GM23248 (cell line): ENCODE results near the gene VHLL. TPM values are rescaled to one million over a fixed set of nuclear protein-coding genes. Genes with fewer than 3 reads are reported as not detected.

ENCODE experiments used
- DNase-seq: peaks from one replicate; pipeline ENCODE4 v3.0.0-alpha.2; 2015
- H2AFZ ChIP-seq: fragments of 200-600 bp; sonication (generic); 2 replicates; pipeline ENCODE4 v1.6.1; 2016; ENCODE audit warnings: antibody characterized with exemption
- H3F3A ChIP-seq: fragments of 200-600 bp; sonication (generic); 2 replicates; pipeline ENCODE4 v1.6.1; 2016; ENCODE audit warnings: mild to moderate bottlenecking, antibody characterized with exemption, mixed run types; ENCODE audit not compliant: insufficient read depth
- H3K27ac ChIP-seq: fragments of 200-600 bp; sonication (generic); 2 replicates; pipeline ENCODE4 v1.5.1; 2016; ENCODE audit warnings: mild to moderate bottlenecking
- H3K27me3 ChIP-seq: fragments of 200-600 bp; sonication (generic); replicated peaks from 2 replicates; pipeline ENCODE4 v1.6.1; 2016; ENCODE audit warnings: mild to moderate bottlenecking; ENCODE audit not compliant: insufficient read depth
- H3K36me3 ChIP-seq: fragments of 200-600 bp; sonication (generic); 2 replicates; pipeline ENCODE4 v1.6.1; 2016; ENCODE audit warnings: low read depth, mild to moderate bottlenecking
- H3K4me1 ChIP-seq: fragments of 200-600 bp; sonication (generic); 2 replicates; pipeline ENCODE4 v1.6.1; 2016; ENCODE audit warnings: mild to moderate bottlenecking; ENCODE audit not compliant: insufficient read depth
- H3K4me2 ChIP-seq: fragments of 200-600 bp; sonication (generic); one replicate; pipeline ENCODE4 v1.6.1; 2016; ENCODE audit warnings: mild to moderate bottlenecking; ENCODE audit not compliant: unreplicated experiment
- H3K4me3 ChIP-seq: fragments of 200-600 bp; sonication (generic); 2 replicates; pipeline ENCODE4 v1.5.1; 2016; ENCODE audit warnings: mild to moderate bottlenecking
- H3K79me2 ChIP-seq: fragments of 200-600 bp; sonication (generic); 2 replicates; pipeline ENCODE4 v1.6.1; 2016; ENCODE audit warnings: mild to moderate bottlenecking; ENCODE audit not compliant: insufficient read depth
- H3K9ac ChIP-seq: fragments of 200-600 bp; sonication (generic); 2 replicates; pipeline ENCODE4 v1.6.1; 2016; ENCODE audit warnings: mild to moderate bottlenecking
- H3K9me2 ChIP-seq: fragments of 200-600 bp; sonication (generic); 2 replicates; pipeline ENCODE4 v1.6.1; 2016; ENCODE audit warnings: mixed run types, mild to moderate bottlenecking, moderate library complexity; ENCODE audit not compliant: insufficient read depth
- H3K9me3 ChIP-seq: fragments of 200-600 bp; sonication (generic); one replicate; pipeline ENCODE4 v1.6.1; 2017; ENCODE audit warnings: low read depth
- H4K20me1 ChIP-seq: fragments of 200-600 bp; sonication (generic); 2 replicates; pipeline ENCODE4 v1.6.0; 2016; ENCODE audit not compliant: insufficient read depth
- EZH2 ChIP-seq: fragments of 200-600 bp; sonication (generic); IDR thresholded peaks from 2 replicates; pipeline ENCODE4 v1.6.1; 2018; ENCODE audit warnings: antibody characterized with exemption, mild to moderate bottlenecking; ENCODE audit not compliant: insufficient read depth, poor library complexity, severe bottlenecking
- EZH2phosphoT487 ChIP-seq: fragments of 200-600 bp; sonication (generic); IDR thresholded peaks from 2 replicates; pipeline ENCODE4 v1.6.1; 2018; ENCODE audit warnings: antibody characterized with exemption, moderate library complexity, mild to moderate bottlenecking, low read depth; ENCODE audit not compliant: insufficient read depth
- WGBS, 2 experiments: methylation state at CpG; one replicate each; pipeline ENCODE4 v1.1.6; 2015 to 2017; ENCODE audit warnings: low lambda C conversion rate in 2 of 2, low coverage in 1 of 2; ENCODE audit errors: missing lambda C conversion rate in 2 of 2; 5-methylcytosine and 5-hydroxymethylcytosine counted together
- in situ Hi-C: fragments of 300-500 bp; cut with MboI; formaldehyde crosslinking; loops from 2 replicates; pipeline ENCODE4 v1.15.0; 2020
- polyA plus RNA-seq: library from polyadenylated mRNA; unstranded; fragments of >200 nt; fragmentation: Nextera tagmentation; extraction: Ambion mirVana; gene quantifications from 2 replicates; pipeline ENCODE4 v1.2.1, GENCODE V29; 2016
- total RNA-seq: library from RNA; depleted of rRNA; stranded (reverse); fragments of >200 nt; shearing (Covaris generic); gene quantifications from 2 replicates; pipeline ENCODE4 v1.2.3, GENCODE V29; 2014

The VHLL gene
- total and polyA plus RNA-seq, 2 experiments from 2014 or later = not detected

DNA sequence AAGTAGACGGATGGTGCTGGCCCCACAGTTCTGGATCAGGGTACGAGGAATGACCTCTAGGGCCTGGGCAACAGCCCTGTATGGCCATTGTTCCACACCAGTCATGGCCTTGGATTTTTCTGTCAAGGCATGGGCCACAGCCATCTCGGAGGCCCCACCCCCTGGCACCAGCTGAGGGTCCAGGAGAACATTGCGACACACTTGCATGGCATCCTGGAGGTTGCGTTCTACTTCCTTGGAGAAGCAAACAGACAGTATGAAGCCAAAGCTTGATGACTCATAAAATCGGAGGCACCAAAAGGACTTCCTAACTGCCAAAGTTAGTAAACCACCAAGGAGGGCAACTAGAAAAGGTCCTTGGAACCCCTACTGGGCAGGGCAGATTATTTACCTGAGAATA lies 11.9 kb upstream of the VHLL start:
- DNase-seq = peak; percentile 60
- peak overlapping the region; percentile 24 for H3K27ac ChIP-seq

DNA sequence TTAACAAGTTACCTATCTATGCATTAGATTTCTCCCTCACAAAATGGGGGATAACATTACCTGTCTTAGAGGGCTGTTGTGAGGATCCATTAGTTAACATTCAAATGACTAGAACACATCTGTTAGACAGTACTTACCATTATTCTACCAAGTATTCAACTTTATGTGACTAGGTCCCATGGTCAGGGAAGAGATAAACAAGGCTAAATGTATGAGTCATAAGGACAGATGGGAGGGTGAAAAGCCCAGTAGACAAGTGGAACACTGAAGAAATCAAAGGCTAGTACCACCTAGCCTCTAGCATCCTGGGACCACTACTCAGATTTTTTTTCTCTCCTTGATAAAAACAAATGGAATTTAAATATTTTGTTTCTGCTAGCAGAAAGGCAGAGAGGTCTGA lies 9.0 kb upstream of the VHLL start:
- peaks cover 63% of the 10 kb centered on the region for H3K36me3 ChIP-seq
- H2AFZ ChIP-seq = no peak overlapping the region
- H4K20me1 ChIP-seq = no peaks in the 10 kb centered on the region
- peaks cover 50% of the 10 kb centered on the region for H3F3A ChIP-seq
- H3K79me2 ChIP-seq = 0 out of 2 replicates have a peak, but pooled peaks cover 5% of the 10 kb centered on the region
- DNase-seq = peak; percentile 60
- no peak overlapping the region for H3K4me3 ChIP-seq
- H3K9me2 ChIP-seq = no peaks in the 10 kb centered on the region
- H3K4me1 ChIP-seq = peaks cover 8% of the 10 kb centered on the region; the same call in 1 of the 2 replicates
- in situ Hi-C loops = no loop called here
- H3K4me2 ChIP-seq = no peak overlapping the region
- H3K9ac ChIP-seq = no peak overlapping the region
- TF ChIP-seq EZH2 = no peak
- TF ChIP-seq EZH2phosphoT487 = no peak
- H3K27me3 ChIP-seq = no peaks in the 10 kb centered on the region
- H3K27ac ChIP-seq = no peak overlapping the region
- no peaks in the 10 kb centered on the region for H3K9me3 ChIP-seq

More for the DNA sequence above, 11.9 kb upstream of the VHLL start:
- Histone ChIP-seq H3K79me2 (0 out of 2 replicates have a peak, but pooled peaks cover 6% of the 10 kb centered on the region), H4K20me1 (no peaks in the 10 kb centered on the region), H2AFZ (no peak overlapping the region), H3K4me3 (no peak overlapping the region), H3K27me3 (no peaks in the 10 kb centered on the region), H3K36me3 (peaks cover 79% of the 10 kb centered on the region), H3K4me2 (no peak overlapping the region), H3K4me1 (peaks cover 8% of the 10 kb centered on the region; the same call in 1 of the 2 replicates), H3K9me3 (no peaks in the 10 kb centered on the region), H3K9ac (no peak overlapping the region), H3F3A (peaks cover 50% of the 10 kb centered on the region), H3K9me2 (no peaks in the 10 kb centered on the region)
- 68 to 71% methylated on average over 6 of the region's 6 CpGs for WGBS, 2 experiments
- TF ChIP-seq EZH2phosphoT487 = no peak
- TF ChIP-seq EZH2 = no peak
- in situ Hi-C loops = no loop called here

DNA sequence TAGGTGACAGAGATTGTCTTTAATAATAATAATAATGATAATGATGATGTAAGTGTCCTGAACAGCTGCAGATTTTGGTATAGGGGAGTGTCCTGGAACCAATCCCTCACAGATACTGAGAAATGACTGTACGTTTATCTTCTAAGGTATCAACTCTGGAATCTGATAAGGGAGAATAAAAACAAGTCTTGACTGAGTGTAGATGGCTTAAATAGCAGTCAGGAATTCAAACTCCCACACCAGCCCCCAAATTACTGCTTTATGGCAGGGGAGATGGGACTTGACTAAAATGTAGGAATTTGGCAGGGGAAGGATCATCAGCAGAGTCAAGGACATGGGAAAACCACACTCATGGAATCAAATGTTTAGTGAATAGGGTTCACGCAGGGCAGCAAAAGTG lies 6.1 kb upstream of the VHLL start:
- Histone ChIP-seq H3K27ac (no peak overlapping the region), H2AFZ (no peak overlapping the region), H3F3A (peaks cover 28% of the 10 kb centered on the region), H3K4me3 (no peak overlapping the region), H3K9ac (no peak overlapping the region), H3K4me2 (no peak overlapping the region), H3K79me2 (no peaks in the 10 kb centered on the region), H4K20me1 (no peaks in the 10 kb centered on the region), H3K9me2 (no peaks in the 10 kb centered on the region), H3K4me1 (no peaks in the 10 kb centered on the region), H3K36me3 (peaks cover 35% of the 10 kb centered on the region), H3K27me3 (no peaks in the 10 kb centered on the region), H3K9me3 (no peaks in the 10 kb centered on the region)
- DNase-seq = no peak
- TF ChIP-seq EZH2 = no peak
- no peak for TF ChIP-seq EZH2phosphoT487
- in situ Hi-C loops = no loop called here
- WGBS, 2 experiments = 85 to 87% methylated on average over 2 of the region's 2 CpGs

DNA sequence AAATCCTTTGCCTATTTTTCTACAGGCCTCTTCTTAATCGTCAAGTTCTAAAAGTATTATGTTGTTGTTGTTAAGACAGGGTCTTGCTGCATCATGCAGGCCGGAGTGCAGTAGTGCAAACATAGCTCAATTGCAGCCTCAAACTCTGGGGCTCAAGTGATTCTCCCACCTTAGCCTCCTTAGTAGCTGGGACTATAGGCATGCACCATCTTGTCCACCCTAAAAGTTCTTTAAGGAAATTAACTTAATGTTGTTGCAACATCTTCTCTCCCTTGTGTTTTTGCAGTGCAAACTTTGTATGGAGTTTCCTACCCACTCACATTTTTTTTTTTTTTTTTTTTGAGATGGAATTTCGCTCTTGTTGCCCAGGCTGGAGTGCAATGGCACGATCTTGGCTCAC lies 4.1 kb upstream of the VHLL start:
- no peak for DNase-seq
- no peaks in the 10 kb centered on the region for H3K9me3 ChIP-seq
- peaks cover 16% of the 10 kb centered on the region; the same call in 1 of the 2 replicates for H3K36me3 ChIP-seq
- WGBS, 2 experiments = 76 to 81% methylated on average over 4 of the region's 4 CpGs
- no peaks in the 10 kb centered on the region for H4K20me1 ChIP-seq
- peaks cover 17% of the 10 kb centered on the region for H3F3A ChIP-seq
- no peak overlapping the region for H3K9ac ChIP-seq
- H3K4me3 ChIP-seq = no peak overlapping the region
- H3K9me2 ChIP-seq = no peaks in the 10 kb centered on the region
- no peak overlapping the region for H3K27ac ChIP-seq
- no peak overlapping the region for H2AFZ ChIP-seq
- no peak overlapping the region for H3K4me2 ChIP-seq
- in situ Hi-C loops = no loop called here
- no peaks in the 10 kb centered on the region for H3K27me3 ChIP-seq
- no peaks in the 10 kb centered on the region for H3K4me1 ChIP-seq
- no peak for TF ChIP-seq EZH2
- no peak for TF ChIP-seq EZH2phosphoT487
- H3K79me2 ChIP-seq = no peaks in the 10 kb centered on the region

DNA sequence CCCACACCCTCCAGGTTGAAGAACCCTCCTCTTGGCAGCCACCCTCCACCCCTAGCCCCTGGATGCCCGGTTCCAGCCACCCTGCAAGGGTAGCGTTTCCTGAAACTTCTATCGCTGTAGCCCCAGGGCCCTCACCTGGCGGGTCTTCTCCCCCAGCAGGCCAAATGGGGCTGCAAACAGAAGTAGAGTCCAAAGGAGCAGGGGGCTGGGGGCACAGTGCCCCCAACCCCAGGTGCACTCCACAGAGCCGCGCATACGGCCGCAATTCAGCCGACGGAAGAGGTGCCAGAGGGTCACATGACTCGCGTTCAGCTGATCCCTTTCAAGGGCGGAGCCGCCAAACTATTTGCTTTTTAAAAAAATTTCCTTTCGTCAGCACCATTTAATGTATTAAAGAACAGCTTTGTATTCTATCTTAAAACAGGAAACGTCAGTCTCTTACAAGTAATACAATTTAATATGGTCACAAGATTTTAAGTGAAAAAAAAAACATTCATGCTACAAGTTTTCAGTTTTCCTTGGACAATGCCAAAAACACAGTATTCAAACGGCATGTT lies 3.6 kb downstream of the VHLL start, which contains the start of gene GLMP:
TSS of gene GLMP (minus strand) at position 289 of the 557 bp plus-strand sequence. CDS start at position 255, 34 bp downstream.
- Histone ChIP-seq H3K4me1 (peaks cover 16% of the 10 kb centered on the region), H3K36me3 (no peaks in the 10 kb centered on the region), H2AFZ (peak within 1 kb of the TSS; percentile 99), H3K27ac (no peak within 1 kb of the TSS), H3K9me3 (no peaks in the 10 kb centered on the region), H3F3A (peaks cover 6% of the 10 kb centered on the region), H3K79me2 (peaks cover 26% of the 10 kb centered on the region), H4K20me1 (no peaks in the 10 kb centered on the region), H3K4me3 (peak within 1 kb of the TSS; percentile 97), H3K9ac (peak within 1 kb of the TSS; percentile 88), H3K27me3 (no peaks in the 10 kb centered on the region), H3K4me2 (peak within 1 kb of the TSS; percentile 97), H3K9me2 (no peaks in the 10 kb centered on the region)
- in situ Hi-C loops = no loop called here
- TF ChIP-seq EZH2 (no peak), EZH2phosphoT487 (no peak)
- peak; percentile 87 for DNase-seq
- 1 to 3% methylated on average over 17 of the region's 17 CpGs for WGBS, 2 experiments
